PFSK-1 (cell line): ENCODE results near the gene PRDM16.

Experiments
- POLR2AphosphoS5 ChIP-seq: IDR thresholded peaks from 2 replicates; pipeline ENCODE4 v1.6.1; 2012; ENCODE audit warnings: low read depth, mild to moderate bottlenecking, control low read depth, low read length, moderate library complexity
- TAF1 ChIP-seq: IDR thresholded peaks from 2 replicates; pipeline ENCODE4 v1.6.1; 2012; ENCODE audit warnings: low read length, control low read depth, borderline replicate concordance; ENCODE audit not compliant: insufficient read depth
- TF ChIP-seq, protein P1 (sequence below), 2 experiments: IDR thresholded peaks; 2 replicates each; pipeline versions ENCODE4 v1.6.1 to v1.8.0; 2011 to 2012; ENCODE audit warnings: low read depth in 2 of 2, low read length in 2 of 2, control low read depth in 1 of 2, inconsistent platforms in 1 of 2, mild to moderate bottlenecking in 1 of 2, moderate library complexity in 1 of 2; ENCODE audit not compliant: insufficient read depth in 1 of 2

DNA sequence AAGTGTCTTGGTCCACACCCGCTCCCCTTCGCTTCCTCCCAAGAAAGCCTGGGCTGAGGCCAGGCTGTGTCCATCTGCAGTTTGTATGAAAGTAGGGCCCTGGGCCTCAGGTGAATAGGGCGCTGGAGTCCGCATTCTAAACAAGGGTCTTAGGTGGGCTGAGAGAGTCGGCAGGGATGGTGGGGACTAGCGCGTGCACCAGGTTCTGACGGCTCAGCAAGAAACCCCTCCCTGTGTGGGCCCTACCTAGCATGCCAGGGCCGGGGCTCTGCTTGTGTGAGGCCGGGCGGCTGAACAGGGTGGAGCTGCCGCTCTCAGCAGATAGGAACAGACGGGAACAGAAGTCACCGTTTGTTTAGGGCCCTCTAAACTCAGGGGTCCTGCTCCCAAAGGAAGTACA lies 46.0 kb upstream of the PRDM16 start:
- no peak for TF ChIP-seq TAF1
- TF ChIP-seq, protein P1, sequence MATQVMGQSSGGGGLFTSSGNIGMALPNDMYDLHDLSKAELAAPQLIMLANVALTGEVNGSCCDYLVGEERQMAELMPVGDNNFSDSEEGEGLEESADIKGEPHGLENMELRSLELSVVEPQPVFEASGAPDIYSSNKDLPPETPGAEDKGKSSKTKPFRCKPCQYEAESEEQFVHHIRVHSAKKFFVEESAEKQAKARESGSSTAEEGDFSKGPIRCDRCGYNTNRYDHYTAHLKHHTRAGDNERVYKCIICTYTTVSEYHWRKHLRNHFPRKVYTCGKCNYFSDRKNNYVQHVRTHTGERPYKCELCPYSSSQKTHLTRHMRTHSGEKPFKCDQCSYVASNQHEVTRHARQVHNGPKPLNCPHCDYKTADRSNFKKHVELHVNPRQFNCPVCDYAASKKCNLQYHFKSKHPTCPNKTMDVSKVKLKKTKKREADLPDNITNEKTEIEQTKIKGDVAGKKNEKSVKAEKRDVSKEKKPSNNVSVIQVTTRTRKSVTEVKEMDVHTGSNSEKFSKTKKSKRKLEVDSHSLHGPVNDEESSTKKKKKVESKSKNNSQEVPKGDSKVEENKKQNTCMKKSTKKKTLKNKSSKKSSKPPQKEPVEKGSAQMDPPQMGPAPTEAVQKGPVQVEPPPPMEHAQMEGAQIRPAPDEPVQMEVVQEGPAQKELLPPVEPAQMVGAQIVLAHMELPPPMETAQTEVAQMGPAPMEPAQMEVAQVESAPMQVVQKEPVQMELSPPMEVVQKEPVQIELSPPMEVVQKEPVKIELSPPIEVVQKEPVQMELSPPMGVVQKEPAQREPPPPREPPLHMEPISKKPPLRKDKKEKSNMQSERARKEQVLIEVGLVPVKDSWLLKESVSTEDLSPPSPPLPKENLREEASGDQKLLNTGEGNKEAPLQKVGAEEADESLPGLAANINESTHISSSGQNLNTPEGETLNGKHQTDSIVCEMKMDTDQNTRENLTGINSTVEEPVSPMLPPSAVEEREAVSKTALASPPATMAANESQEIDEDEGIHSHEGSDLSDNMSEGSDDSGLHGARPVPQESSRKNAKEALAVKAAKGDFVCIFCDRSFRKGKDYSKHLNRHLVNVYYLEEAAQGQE (IDR thresholded peaks at IDR 0.05; ENCODE audit: insufficient read depth in 1 of 2, low read depth in 2 of 2, low read length in 2 of 2) = no peak
- no peak for TF ChIP-seq POLR2AphosphoS5
